GM20000 (cell line): ENCODE results near the gene SHROOM2.

Experiments
- DNase-seq: peaks from one replicate; pipeline ENCODE4 v3.0.0; 2012; ENCODE audit warnings: low spot score
- TF ChIP-seq, protein P1 (sequence below): IDR thresholded peaks from 2 replicates; pipeline ENCODE4 v1.5.1; 2012; ENCODE audit warnings: mild to moderate bottlenecking, control low read depth; ENCODE audit errors: extremely low read depth, missing control alignments

SHROOM2 gene

DNA sequence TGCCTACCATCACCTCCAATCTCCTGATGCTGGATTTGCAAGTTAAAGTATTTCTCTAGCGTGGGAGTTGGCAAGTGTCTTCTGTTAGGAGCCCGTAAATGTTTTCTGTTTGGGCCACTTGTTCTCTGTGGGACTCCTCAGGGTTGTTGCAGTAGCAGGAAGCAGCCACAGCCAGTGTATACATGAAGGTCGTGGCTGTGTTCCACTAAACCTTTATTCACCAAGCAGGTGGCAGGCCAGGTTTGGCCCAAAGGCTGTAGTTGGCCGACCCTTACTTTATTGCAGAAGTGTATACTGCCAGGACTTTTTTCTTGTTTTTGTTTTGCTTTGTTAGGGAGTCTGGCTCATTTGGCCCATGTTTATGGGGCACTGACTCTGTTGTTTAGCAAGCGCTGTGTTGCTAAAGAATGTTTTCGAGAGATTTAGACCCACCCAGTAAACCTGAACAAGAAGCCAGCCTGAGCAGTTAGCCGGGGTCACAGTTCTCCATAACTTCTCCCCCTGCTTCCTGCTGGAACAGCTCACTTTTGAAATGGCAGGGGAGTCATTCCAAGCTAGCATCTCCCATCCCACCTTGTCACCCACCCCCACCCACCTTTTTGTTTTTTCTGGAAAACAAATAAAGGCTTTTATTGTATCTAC lies 58.8 kb downstream of the SHROOM2 start:
- TF ChIP-seq, protein P1, sequence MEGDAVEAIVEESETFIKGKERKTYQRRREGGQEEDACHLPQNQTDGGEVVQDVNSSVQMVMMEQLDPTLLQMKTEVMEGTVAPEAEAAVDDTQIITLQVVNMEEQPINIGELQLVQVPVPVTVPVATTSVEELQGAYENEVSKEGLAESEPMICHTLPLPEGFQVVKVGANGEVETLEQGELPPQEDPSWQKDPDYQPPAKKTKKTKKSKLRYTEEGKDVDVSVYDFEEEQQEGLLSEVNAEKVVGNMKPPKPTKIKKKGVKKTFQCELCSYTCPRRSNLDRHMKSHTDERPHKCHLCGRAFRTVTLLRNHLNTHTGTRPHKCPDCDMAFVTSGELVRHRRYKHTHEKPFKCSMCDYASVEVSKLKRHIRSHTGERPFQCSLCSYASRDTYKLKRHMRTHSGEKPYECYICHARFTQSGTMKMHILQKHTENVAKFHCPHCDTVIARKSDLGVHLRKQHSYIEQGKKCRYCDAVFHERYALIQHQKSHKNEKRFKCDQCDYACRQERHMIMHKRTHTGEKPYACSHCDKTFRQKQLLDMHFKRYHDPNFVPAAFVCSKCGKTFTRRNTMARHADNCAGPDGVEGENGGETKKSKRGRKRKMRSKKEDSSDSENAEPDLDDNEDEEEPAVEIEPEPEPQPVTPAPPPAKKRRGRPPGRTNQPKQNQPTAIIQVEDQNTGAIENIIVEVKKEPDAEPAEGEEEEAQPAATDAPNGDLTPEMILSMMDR: no peak
- DNase-seq: no peak

DNA sequence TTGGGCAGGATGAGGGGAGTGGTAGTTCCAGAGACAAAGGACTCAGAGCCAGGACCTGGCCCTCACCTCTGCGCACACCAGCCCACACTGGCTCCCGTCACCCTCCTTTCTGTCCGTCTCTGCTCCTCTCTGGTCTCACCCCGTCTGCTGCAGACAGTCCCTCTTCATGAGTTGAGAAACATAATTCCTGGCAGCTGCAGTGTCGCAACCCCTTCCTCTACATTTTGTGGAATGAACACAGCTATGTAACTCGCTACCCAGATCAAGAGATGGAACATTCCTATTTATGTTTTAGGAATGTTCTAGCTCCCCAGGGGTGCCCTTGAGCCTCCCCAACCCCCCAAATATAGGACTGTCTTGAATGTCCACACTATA lies 59.3 kb downstream of the SHROOM2 start:
- TF ChIP-seq, protein P1: no peak
- no peak for DNase-seq

DNA sequence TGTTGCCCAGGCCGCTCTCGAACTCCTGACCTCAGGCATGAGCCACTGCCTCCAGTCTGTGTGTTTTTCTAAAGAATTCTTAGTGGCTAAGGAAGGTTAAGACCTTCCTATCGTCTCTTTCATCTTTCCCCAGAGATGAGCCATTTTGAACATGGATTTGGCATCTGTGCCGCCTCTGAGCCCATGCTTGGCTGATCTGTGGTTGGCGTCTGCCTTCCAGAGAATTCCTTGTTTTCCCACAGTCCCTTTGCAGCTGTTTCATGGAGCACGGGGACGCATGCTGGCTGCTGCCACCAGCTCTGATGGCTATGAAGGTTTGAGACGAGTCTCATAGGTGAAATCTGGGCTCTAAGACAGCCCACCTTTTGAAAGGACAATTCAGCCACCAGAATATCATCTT lies 60.4 kb downstream of the SHROOM2 start:
- TF ChIP-seq, protein P1: no peak
- DNase-seq: no peak

DNA sequence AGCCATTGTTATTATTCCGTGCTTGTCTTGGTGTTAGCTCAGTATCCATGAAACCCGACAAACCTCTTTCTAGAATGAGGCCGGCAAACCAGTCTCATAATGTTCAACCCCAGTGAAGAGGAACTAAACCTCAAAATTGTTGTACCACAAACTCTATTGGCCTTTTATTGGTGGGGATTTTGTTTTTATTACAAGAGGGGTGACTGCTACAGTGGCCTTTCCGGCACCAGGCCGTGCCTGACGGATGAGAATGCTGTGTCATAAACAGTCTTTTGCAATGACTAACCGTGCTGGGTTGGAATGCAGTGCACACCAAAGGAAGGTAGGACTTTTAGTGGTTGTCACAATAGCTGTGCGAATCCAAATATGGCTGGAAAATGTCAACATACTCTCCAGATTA lies 60.8 kb downstream of the SHROOM2 start:
- TF ChIP-seq, protein P1: no peak
- DNase-seq: no peak

DNA sequence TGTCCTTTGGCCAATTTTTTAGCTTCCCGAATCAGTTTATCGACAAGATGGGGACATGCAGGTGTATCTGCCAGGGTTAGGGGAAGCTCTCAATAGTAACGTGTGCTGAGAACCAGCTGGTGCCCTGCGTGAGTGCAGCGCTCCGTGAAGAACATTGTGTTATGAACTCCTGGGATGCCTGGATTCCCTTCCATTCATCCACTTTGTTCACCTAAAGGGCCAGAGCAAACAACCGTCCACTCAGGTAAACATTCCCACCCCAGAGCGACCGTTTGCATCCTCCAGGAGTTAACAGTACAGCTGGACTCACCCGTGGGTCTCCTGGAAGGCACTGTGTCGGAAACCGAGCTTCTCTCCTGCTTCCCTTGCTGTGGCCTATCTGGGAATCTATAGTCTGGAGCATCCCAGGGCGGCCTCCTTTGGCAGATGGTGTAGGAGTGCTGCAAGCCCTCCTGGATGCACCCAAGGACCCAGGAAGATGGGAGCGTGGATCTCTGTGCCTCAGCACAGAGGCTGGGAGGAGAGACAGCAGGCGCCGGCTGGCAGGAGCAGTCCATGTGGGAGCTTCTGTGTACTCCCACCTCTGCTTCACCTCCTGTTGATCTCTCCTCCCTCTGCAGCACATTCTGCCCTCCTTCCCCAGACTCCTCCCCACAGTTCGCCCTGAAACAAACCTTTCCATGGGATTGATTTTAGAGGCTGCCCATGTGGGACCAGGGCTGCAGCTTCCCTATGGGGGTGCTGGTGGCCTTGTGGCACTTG lies 62.7 kb downstream of the SHROOM2 start:
- TF ChIP-seq, protein P1: no peak
- no peak for DNase-seq

DNA sequence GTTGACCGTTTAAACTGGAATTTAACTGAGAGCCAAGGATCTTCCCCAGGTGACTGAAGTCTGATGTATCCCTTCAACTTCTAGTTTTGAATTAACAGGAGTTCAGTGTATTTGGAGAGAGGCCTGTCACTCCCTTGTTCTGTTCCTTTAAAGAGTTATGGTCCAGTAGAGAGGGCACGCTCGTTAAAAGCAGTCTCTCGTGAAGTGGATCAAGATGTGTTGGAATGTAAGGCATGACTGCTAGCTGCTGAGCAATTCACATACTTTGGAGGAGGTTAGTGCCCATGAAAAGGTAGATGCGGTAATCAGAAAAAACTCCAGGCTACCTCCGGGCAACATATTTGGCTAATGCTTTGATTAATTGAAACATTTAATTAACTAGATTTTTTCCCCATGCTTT lies 65.7 kb downstream of the SHROOM2 start:
- TF ChIP-seq, protein P1: no peak
- no peak for DNase-seq

DNA sequence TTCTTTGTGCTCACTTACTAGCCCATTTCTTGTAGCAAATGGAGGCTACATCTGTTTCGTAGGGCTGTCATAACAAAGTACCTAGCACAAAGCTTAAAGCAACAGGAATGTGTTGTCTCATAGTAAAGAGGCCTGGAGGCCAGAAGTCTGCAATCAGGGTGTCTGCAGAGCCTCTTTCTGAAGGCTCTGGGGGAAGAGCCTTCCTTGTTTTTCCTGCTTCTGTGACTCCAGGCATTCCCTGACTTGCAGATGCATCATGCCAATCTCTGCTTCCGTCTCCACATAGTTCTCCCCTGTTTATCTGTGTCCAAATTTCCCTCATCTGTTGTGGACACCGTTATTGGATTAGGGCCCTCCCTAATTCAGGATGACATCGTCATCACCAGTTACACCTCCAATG lies 67.1 kb downstream of the SHROOM2 start:
- DNase-seq: no peak
- TF ChIP-seq, protein P1: no peak
